Gastrocnemius medialis (tissue), 4 donors: ENCODE measurements around the gene KISS1R.

ENCODE experiments used
- CTCF ChIP-seq, 5 experiments: fragments of 450-650 bp in 3 of 5; fragments of 200-600 bp in 2 of 5; sonication (generic) in 2 of 5; IDR thresholded peaks in 4 of 5; conservative IDR thresholded peaks in 1 of 5; 1 replicate in 4 of 5; 2 replicates in 1 of 5; pipeline ENCODE4 v1.5.1; 2016 to 2019; ENCODE audit warnings: antibody characterized with exemption in 5 of 5, mild to moderate bottlenecking in 3 of 5, moderate library complexity in 3 of 5
- POLR2A ChIP-seq, 2 donors: fragments of 450-650 bp; IDR thresholded peaks; one replicate each; pipeline ENCODE4 v1.6.1; 2017; ENCODE audit warnings: antibody characterized with exemption in 2 of 2, mild to moderate bottlenecking in 2 of 2, moderate library complexity in 2 of 2

- TF ChIP-seq POLR2A (IDR thresholded peaks at IDR 0.05) (no peak), CTCF (IDR thresholded peaks at IDR 0.05 in 4 of 5, conservative IDR thresholded peaks at IDR 0.05 in 1 of 5) (no peak)
Measured at GRCh38 chr19:926323-926588, 9.1 kb downstream of the KISS1R start.
